Epidermal melanocyte (primary cell): ENCODE results near the gene GALNT10.

Source experiments
- DNase-seq: peaks from one replicate; pipeline ENCODE4 v3.0.0; 2011; ENCODE audit warnings: low spot score; ENCODE audit not compliant: insufficient read length

Gene GALNT10

DNA sequence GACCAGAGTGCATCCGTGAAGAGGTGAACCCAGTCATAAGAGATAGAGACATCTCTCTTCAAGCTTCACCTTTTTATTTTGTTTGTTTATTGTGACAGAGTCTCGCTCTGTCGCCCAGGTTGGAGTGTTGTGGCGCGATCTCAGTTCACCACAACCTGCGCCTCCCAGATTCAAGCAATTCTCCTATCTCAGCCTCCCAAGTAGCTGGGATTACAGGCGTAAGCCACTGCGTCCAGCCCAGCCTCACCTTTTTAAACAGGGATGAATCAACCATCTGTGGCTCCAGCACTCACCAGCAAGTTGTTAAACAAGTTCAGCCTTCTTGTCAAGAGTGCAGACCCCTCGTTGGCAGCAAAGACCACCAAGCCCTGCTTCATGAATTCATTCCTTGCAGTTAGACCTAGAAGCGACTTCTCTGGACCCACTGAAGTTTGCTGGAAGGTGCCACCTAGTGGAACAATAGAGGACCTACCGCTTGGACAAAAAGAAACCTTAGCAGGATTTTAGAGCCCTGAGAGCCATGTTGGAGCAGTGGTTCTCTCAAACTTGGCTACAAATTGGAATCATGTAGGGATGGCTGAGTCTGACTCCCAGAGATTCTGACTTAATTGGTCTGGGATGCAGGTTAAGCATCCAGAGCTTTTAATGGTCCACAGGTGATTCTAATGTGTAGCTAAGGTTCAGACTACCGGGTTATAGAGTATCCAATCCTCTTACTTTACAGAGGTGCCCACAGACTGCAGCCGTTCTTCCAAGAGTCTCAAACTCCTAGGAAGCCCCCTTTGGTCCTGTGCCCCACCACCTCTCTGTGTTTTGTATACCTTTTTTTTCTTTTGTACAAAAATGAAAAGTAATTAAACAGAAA is 10.5 kb upstream of the GALNT10 start:
- DNase-seq, result peak; percentile 71

DNA sequence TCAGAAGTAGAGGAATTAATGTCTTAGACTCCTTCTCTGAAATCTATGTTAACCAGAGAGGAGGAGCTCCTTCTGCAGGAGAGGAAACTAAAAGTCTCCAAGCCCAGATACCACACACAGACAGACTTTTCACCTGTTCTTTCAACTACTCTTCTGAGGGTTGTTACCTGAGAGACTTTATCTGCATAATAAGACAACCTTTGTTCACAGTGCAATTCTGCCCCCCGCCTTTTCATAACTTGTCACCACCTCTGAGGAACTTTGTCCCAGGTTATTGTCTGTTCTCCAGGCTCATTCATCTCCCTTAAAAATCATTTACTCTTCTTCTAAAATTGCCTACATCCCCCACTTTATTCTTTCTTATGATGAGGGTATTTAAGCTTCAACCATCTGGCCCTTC is 9.4 kb upstream of the GALNT10 start:
- no peak for DNase-seq

DNA sequence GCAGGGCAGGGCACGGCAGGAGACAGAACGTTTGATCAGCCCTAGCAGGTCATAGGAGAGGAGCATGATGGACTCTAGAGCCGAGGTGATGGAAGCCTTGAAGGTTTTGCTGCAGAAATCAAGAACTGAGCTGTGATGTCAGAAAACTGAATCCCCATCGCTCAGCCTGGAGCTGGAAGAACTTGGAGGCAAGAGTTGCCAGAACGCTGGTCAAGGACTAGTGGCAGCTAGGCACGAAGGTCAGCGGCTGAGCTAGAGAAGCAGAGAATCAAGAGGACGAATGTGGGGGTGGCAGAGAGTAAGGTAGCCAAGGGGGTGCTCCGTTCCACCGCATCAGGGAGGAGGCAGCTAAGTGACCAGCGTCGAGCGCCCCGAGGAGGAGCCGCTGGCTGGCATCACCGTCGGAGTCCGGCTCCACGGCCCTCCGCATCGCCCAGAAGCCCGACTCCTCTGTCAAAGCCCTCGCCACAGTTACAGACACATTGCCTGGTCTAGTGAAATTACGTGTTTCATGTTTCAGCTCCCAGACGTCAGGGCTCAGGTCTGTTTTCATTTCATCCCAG is 1.2 kb upstream of the GALNT10 start:
- no peak for DNase-seq

DNA sequence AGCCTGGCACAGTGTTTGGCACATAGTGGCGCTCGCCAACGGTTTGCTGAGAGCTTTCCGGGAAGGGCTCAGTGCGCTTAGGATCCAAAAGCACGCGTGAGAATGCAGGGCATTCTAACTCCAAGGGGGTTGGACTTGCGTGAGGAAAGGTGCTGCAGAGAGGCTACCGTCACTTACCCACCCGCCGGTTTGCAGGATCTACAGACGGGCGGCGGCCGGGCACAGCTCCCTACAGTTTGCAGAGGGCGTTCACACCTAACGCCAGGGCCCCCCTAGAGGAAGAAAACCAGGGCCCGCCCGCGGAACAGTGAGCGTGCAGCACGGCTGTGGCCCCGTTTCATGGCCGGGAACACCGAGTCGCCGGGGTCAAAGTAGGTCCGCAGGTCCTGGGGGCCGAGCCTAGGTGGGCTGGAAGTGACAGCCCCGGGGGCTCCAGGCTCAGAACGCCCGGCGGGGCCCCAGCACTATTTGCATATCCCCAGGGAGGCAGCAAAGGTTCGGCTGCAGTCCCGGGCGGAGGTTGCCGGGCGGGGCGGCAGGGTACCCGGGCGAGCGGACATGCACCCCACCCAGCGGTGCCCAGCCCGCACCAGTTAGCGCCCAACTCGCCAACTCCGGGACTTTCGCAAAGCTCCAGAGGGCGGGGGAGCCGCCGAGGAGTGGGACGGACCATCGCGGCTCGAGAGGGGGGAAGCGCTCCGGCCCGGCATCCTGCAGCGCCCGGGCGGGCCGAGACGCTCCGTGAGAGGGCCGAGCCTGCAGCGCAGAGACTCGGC is 526 bp upstream of the GALNT10 start:
- peak; percentile 91 for DNase-seq

DNA sequence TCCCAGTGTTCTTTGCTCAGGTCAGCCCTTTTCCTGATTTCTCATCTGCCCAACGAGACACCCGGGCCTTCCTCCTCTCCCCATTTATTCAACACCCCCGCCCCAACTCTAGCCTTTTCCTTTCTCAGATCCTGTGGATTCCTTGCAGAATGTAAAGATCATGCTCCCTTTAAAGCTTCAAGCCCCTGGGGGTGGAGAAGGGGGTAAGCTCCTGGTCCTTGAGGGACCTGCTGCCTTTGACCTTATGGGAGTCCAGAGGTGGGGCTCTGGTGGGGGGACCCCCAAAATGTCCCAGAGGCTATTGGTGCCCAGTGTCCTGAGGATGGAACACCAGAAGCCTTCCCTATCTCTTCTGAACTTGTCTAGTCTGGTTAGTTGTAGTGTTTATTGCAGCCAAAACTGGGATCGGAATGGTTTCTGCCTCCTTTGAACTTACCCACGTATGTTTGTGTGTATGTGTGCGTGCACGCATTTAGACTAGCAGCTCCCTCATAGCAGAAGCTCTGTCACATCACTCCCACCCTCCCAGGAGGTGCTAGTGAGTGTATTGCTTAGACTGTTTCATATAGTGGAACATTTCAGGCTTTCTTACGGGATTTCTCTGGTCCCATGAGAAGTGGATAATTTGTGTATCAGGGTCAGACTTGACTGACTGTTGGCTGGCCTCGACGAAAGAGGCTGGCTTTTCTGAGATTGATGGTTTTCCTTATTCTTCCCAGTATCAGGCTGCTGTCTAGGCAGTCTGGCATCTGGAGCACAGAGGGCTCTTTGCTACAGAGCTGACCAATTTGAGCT is 1.1 kb downstream of the GALNT10 start:
- DNase-seq, result no peak

DNA sequence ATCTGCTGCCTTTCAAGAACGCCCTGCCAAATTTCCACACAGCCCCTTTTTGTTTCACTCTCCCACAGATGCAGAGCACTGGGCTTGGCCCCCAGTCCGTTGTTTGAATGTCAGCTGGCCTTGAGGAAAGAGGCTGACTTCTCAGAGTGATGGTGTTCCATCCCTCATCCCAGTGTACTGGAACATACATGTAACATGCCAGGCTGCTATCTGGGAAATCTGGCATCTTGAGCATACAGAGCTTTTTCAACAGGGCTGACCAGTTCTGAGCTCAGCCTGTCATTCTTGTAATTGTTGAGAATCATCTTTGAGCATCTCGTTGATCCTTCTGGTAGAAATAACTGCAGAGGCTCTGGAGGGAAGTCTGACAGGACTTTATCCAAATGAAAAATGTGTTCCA is 2.8 kb downstream of the GALNT10 start:
- DNase-seq, result no peak

DNA sequence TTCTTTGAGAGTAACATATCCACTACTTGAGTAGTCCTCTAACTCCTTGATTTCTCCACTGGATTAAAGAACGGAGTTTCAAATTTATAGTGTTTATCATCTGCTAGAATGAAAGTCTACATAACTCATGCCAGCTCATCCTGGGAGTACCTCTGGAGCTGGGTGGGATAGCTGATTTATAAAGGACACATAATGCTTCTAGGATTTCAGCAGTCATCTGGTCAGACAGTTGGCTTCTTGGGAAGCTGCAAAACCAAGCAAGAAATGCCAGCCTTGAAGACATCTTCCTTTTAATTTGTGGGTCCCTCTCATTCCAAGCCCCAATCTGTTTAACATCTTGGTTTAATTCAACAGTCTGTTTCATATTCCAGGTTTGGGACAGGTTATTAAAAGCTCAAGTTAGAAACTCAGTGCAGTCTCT is 3.2 kb downstream of the GALNT10 start:
- no peak for DNase-seq

DNA sequence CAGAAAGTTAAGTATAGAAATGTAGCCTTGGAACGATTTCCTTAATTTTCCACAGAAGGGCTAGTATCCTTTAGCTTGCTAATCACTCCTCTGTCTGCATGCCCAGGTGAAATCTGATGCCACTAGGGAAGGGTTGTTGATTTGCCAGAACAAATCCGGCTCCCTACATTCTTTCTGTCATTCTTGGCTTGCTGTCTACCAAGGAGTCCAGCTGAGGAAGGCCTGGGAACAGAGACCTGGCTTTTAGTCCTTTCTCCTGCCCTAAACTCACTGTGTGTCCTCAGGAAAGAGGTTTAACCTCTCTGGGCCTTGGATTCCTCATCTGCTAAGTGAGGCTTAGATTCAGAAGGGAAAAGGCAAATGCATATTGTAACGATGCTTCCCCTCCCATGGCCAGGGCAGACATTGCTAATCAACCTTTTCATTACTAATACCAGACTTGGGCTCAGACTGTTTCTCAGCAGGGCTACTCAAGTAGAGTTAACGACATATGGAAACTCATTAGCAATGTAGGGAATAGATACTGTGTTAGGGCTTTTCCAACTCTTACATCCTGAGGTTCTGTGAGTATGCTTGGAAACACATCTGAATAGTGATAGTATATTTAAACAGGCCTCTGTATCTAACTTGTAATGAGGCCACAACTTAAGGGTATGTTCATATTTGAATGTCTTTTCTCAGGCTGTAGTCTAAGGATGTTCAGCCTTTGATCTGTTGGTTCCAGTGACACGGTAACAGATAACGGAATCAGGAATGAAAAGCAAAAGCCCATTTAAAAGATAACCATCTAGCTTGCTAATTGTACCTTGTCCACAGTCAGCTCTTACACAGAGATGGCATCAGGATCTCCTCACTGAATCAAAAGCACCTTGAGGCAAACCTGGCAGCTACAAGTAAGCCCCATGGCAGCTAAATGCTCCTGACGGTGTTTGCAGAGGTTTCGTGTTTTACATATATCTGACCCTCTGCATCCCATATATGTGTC is 4.1 kb downstream of the GALNT10 start:
- no peak for DNase-seq

DNA sequence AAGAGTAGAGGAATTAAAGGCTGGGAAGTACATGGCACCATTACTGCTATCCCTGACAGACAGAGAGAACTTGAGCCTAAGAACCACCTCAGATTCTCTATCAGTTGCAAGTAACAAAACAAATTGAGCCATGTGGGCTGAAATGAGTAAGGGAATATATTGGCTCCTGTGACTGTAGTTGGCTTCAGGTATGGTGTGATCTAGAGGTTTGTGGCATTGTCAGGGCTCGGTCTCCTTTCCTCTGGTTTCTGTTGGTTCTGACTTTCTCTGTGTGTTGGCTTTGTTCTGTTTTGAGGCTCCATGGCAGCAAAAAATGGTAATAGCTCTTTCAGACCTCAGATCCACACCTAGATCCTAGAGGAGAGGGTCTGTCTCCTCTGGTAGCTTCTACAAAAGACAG is 5.7 kb downstream of the GALNT10 start:
- DNase-seq, result no peak

DNA sequence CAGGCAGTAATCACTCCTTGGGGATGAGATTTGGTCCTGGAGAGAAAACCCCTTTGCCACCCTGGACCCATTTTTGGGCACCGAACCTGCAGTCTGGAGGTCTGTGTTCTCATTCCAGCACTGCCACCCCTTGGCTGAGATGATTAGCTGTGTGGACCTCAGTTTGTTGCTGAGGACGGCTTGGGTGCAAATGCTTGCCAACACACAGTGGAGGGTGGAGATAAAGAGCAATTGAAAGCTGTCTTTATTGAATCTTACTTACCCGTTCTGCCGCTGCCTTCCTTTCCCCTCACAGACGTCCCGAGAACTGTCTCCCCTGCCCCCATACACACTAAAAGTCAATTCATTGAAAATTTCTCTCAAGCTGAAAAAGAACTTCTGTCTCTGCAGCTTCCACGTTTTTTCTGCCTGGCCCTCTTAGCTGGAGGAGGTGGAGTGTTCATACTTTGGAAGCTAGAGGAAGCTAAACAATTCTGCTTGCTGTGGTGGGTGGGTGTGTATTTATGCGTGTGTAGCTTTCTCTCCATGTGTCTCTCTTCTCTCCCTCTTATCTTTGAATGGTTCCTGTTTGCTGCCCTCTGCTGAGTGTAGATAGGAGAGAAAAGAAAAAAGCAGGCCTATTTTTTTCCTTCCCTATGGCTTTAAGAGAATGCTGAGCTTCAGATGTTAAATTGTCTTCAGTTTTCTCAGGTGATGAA is 6.6 kb downstream of the GALNT10 start:
- DNase-seq, result no peak

DNA sequence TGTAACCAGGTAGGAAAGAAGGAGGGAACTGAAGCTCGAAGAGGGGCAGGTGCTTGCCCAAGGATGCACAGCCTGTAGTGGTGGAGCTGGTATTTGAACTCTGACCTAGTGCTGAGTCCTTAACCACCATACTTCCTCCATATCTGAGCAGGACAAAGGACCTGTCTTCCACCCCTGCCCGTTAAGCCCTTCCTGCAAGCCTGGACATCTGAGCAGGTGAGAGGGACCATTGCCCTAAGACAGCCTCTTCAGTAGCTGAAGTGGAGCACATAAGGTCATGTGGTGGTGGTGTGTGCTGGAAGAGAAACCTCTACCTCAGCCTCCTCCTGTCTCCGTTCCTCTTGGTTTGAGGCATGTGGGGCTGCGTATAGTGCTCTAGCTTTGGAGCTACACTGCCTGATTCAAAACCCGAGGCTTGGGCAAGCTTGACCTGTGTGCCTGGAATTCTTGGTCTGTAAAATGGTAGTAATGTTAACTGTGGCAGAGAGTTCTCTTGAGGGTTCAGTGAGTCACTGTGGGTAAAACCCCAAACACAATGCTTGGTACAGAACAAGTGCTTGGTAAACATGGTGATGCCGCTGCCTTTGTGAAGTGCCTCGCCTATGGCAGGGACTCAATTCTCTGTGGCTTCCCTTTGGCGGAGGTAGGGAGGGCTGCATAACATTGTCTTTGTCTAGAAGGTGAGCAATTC is 7.4 kb downstream of the GALNT10 start:
- DNase-seq, result no peak

DNA sequence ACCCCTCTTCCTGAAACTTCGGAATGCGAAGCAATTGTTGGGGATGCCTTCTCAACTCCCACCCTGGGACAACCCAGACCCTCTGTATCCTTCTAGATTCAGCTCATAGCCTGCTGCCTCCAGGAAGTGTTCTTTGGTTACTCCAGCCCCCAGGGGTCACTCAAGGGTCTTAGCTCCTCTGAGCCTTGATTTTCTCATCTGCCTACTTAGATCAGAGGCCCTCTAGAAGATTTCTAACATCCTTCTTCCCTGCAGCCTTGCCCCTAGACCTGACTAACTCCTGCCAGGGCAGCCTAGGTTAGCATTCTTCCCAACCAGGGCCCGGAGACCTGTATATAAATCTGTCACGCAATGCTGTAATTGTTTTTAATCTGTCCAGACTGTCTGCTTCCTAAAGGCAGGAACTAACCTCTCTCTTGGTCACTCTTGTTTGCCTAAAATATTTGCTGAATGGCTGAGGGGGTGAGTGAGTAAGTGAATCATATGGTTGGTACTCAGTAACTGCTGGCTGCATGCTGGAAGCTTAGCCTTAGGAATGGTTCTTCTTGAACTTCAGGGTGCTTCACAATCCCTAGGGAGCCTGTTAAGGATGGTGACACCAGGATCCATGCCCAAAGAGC is 8.2 kb downstream of the GALNT10 start:
- DNase-seq, result no peak

DNA sequence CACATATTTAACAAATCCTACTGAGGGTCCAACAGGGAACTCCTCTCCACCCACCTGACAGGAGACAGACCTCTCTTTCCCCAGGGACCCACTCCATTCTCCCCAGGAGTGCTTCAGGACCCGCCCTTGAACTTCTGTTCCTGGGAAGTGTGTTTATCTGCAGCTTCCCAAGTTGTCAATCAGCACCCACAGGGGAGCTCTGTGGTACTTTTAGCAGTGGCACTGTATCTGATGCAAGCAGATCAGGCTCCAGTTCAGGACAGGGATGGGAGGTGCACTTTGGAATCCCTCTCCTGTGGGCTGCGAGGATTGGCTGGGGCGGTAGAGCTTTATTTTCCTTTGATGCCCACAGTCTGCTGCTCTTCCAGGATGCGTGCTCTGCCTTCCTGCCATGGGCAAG is 8.7 kb downstream of the GALNT10 start:
- DNase-seq, result no peak

DNA sequence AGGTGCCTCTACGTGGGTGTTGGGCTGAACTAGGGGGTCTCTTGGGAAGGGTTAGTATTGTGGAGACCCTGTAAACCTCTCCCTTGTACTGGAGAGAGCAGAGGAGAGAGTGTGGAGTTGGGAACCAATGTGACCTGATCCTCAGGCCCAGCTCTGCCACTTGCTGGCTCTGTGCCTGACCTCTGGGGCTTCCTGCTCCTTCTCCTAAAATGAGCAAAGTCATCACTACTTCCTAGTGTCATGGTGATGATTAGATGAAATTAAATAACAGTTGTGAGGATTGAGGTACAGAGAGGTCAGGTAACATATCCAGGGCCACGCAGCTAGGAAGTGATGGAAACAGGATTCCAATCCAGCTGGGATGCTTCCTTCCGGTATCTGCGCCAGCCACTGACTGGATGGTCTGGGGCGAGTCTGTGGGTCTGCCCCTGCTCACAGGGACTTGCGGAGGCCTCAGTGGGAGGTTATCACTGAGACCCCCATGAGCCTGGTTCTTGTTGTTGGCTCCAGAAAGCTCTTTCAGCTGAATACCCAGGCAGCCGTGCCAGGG is 9.2 kb downstream of the GALNT10 start:
- DNase-seq, result no peak

DNA sequence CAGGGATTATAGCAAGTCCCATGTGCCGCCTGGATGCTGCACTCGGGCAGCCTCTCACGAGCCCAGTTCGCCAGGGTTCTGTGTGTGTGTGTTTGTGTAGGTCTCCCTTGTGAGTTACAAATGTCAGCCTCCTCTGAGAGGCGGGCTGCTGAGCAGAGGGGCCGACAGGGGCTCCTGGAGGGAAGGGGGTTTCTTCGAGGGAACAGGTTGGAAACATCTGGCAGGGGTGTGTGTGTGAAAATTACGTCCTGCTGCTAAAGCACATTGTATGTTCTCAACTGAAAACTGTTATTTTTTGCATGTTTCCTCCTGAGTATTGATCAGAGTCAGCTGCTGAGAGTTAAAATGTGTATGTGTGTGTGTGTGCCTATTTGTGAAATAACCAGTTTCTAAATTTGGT is 9.7 kb downstream of the GALNT10 start:
- DNase-seq, result no peak

DNA sequence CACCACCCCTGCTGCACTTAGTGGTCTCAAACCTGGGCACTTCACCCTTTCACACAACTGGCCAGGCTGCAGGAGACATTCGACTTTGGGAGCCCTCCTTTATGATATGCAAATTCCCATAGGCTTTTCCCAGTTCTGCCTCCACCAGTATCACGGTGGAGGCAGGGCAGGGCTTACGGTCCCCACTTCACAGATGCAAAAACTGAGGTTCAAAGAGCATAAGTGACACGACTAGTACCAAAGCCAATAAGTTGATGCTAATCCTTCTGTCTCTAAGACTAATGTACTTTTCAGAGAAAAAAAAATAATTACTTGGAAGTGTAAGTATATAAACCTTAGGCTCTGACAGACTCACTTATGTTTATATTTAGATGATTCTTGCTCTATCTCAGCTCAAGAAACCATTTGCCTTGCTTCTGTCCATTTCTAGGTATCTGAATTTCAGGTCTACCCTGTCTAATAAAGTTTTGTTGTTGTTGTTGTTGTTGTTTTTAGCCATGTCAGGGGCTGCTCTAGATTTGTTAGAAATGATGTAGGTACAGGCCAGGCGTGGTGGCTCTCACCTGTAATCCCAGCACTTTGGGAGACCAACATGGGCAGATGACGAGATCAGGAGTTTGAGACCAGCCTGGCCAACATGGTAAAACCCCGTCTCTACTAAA is 10.7 kb downstream of the GALNT10 start:
- no peak for DNase-seq

DNA sequence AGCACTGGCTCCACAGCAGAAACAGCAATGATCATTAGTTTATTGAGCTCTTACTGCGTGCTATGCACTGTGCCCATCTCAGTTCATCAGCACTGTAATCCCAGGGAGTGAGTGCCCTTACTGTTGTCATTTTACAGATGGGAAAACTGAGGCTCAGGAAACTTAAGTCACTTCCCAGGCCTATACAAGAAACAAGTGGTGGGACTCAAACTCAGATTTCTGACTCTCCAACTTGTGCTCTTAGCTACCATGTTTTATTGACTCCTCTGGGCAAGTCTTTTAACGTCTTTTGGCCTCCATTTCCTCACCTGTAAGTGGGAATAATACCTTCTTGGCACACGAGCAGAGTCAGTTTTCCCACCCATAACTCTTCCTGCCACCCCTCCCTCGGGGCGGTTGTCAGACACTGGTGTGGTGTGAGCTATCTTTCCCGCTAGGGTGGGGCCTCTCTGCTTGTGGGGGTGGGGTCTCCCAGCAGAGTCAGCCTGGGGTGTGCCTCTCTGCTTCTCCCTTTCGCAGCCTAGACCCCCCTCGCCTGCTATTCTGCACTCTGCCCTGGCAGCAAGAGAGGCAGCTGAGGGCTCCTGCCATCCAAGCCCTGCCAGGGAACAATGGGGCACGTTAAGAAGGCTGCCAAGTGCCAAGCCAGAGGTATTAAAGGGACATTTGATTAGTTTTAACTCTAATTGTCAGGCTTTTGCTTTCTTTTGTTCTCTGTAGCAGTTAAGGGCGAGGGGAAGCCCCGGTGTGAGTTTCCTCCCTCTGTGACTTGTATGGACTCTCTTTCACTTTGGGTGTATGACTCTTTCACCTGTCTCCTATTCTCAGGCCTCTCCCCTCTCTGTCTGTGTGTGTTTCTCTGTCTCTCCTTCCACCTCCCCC is 12.1 kb downstream of the GALNT10 start:
- DNase-seq, result no peak
